ENCODE results near the gene VAMP8. TPM values are rescaled to one million over a fixed set of nuclear protein-coding genes. Genes with fewer than 3 reads are reported as not detected.

VAMP8 gene
- total RNA-seq, result 26.7 and 34.1 TPM in 2 replicates

GRCh38 chr2:85577386-85578242 lies at the start of gene VAMP8:
TSS of gene VAMP8 (plus strand) at chr2:85577586. CDS start at chr2:85577647, 61 bp downstream.

GRCh38 chr2:85538507-85539360 lies 38.7 kb upstream of the VAMP8 start, which contains the start of gene MAT2A:
TSS of gene MAT2A (plus strand) at chr2:85539168. CDS start at chr2:85539288, 120 bp downstream.

GRCh38 chr2:85561280-85562212 lies 15.8 kb upstream of the VAMP8 start, which contains the start of gene GGCX:
TSS of gene GGCX (minus strand) at chr2:85561493. CDS start at chr2:85561428, 65 bp downstream.

GRCh38 chr2:85584354-85584856 lies 7.0 kb downstream of the VAMP8 start, which contains the start of gene VAMP5:
TSS of gene VAMP5 (plus strand) at chr2:85584431. CDS start at chr2:85584491, 60 bp downstream.

GRCh38 chr2:85595301-85596025 lies 18.1 kb downstream of the VAMP8 start, which contains the start of gene RNF181:
TSS of gene RNF181 (plus strand) at chr2:85595745. CDS start at chr2:85595764, 19 bp downstream.

GRCh38 chr2:85602476-85603234 lies 25.3 kb downstream of the VAMP8 start, which contains the start of gene TMEM150A:
TSS of gene TMEM150A (minus strand) at chr2:85602698. CDS start at chr2:85601948, 750 bp downstream.

GRCh38 chr2:85611705-85612587 lies 34.6 kb downstream of the VAMP8 start, which contains the start of gene C2orf68:
TSS of gene C2orf68 (minus strand) at chr2:85612066. CDS start at chr2:85611984, 82 bp downstream.

Other genes with a start within 250 kb of the VAMP8 start
- 86.5 and 121 TPM in 2 replicates for gene TGOLN2, start 249.6 kb upstream of the VAMP8 start, total RNA-seq
- gene RETSAT, start 223.1 kb upstream of the VAMP8 start, total RNA-seq, result 26.2 and 39.8 TPM in 2 replicates
- gene ELMOD3, start 222.8 kb upstream of the VAMP8 start, total RNA-seq, result 8.7 and 13.0 TPM in 2 replicates
- gene CAPG, start 167.2 kb upstream of the VAMP8 start, total RNA-seq, result 236 and 507 TPM in 2 replicates
- 0.38 TPM in 1 of 2 replicates, not detected in the other for gene SH2D6, start 158.9 kb upstream of the VAMP8 start, total RNA-seq
- 53.1 and 122 TPM in 2 replicates for gene MAT2A, start 38.4 kb upstream of the VAMP8 start, total RNA-seq
- 34.5 and 37.0 TPM in 2 replicates for gene GGCX, start 16.1 kb upstream of the VAMP8 start, total RNA-seq
- 43.7 and 52.6 TPM in 2 replicates for gene VAMP5, start 6.8 kb downstream of the VAMP8 start, total RNA-seq
- 167 and 184 TPM in 2 replicates for gene RNF181, start 18.2 kb downstream of the VAMP8 start, total RNA-seq
- gene TMEM150A, start 25.1 kb downstream of the VAMP8 start, total RNA-seq, result 12.2 and 30.4 TPM in 2 replicates
- 15.5 and 17.7 TPM in 2 replicates for gene C2orf68, start 34.5 kb downstream of the VAMP8 start, total RNA-seq
- gene USP39, start 38.6 kb downstream of the VAMP8 start, total RNA-seq, result 39.0 and 82.9 TPM in 2 replicates
- gene SFTPB, start 90.6 kb downstream of the VAMP8 start, total RNA-seq, result not detected in 2 replicates
- gene GNLY, start 116.8 kb downstream of the VAMP8 start, total RNA-seq, result not detected in 2 replicates
- gene ATOH8, start 176.4 kb downstream of the VAMP8 start, total RNA-seq, result 2.4 and 3.3 TPM in 2 replicates

Data from mesangial cell (primary cell).